Right cardiac atrium (tissue), 5 donors: ENCODE results near the gene ZNF639. TPM values are rescaled to one million over a fixed set of nuclear protein-coding genes. Genes with fewer than 3 reads are reported as not detected.

Experiments
- ATAC-seq, 2 donors: fragments of 200-7000 bp; cut with Tn5 transposase; one replicate each; pipeline versions ENCODE4 v1.8.0 to v1.9.1; 2020; ENCODE audit warnings: moderate library complexity in 2 of 2, mild to moderate bottlenecking in 1 of 2
- DNase-seq, 3 donors: peaks; one replicate each; pipeline ENCODE4 v3.0.0-alpha.2; 2020
- H3K27ac ChIP-seq: one replicate; pipeline ENCODE4 v1.5.1; 2013; ENCODE audit warnings: mild to moderate bottlenecking, low read length, control low read depth, moderate library complexity
- H3K27me3 ChIP-seq: one replicate; pipeline ENCODE4 v1.6.1; 2013; ENCODE audit not compliant: control insufficient read depth, insufficient read depth
- H3K4me1 ChIP-seq: one replicate; pipeline ENCODE4 v1.6.1; 2013; ENCODE audit warnings: low read length; ENCODE audit not compliant: control insufficient read depth, insufficient read depth
- H3K4me3 ChIP-seq: one replicate; pipeline ENCODE4 v1.5.1; 2013; ENCODE audit warnings: low read length, control low read depth
- H3K9me3 ChIP-seq: one replicate; pipeline ENCODE4 v1.6.1; 2013; ENCODE audit warnings: low read length; ENCODE audit not compliant: control insufficient read depth
- WGBS: extraction: QIAGEN DNeasy Blood & Tissue Kit; methylation state at CpG from one replicate; pipeline ENCODE4 v1.1.7; 2013; 5-methylcytosine and 5-hydroxymethylcytosine counted together
- intact Hi-C, 4 donors: fragments of 100-400 bp; cut with DNase I; formaldehyde crosslinking; loops; one replicate each; pipeline versions ENCODE4 v1.11.0 to v1.14.0; 2022 to 2023
- polyA plus RNA-seq: library from polyadenylated mRNA; stranded (reverse); fragments of 200-250 nt; gene quantifications from one replicate; pipeline ENCODE4 v1.2.3, GENCODE V29; 2013
- total RNA-seq, 4 donors: library from RNA; stranded (reverse); fragmentation: NEBNext Ultra II Directional; extraction: Animal tissue kit (Norgen Biotek cat#: 25700); gene quantifications; one replicate each; pipeline ENCODE4 v1.2.1, GENCODE V29; 2021
- donor health status: healthy with polysubstance abuse.
- donor health status: DM: no; HTN: yes; CAD: no.
- donor health status: DM: no; HTN: no; CAD: no.
- donor health status: DM: no; HTN: yes; CAD: no; lungs with severe emphysema.
- donor health status: DM: yes; HTN: yes; CAD: no.

ZNF639 gene
- total and polyA plus RNA-seq, 5 donors: 19.0 to 42.9 (median 33.1) TPM

DNA sequence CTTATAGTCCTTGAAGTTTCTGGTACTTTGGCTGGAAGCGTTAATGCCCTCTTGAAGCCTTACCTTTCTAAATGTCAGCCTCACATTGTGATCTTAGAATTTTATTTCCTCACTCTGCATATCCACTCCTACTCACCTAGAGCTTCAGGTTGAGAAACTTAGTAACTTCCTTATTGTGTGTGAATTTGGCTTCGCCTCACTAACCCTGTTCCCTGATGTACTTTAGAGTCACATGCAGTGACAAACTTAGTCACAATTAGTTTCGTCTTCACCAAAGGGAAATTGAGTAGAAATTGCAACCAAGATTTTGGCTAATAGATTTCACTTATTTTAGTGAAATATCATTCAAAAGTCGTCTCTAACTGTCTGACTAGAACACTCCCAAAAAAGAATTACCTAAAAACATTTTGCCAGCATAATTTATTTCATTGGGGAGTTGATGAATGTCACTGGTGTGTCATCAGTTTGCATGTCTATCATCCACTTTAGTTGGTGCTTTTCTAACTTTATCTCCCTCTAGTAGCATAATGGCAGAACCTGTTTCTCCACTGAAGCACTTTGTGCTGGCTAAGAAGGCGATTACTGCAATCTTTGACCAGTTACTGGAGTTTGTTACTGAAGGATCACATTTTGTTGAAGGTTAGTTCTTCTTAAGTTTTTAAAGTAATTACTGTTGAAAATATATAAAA is 25.6 kb downstream of the ZNF639 start:
- Histone ChIP-seq H3K9me3 (no peaks in the 10 kb centered on the region), H3K4me1 (no peaks in the 10 kb centered on the region), H3K4me3 (peak overlapping the region; percentile 79), H3K27ac (peak overlapping the region; percentile 13), H3K27me3 (no peaks in the 10 kb centered on the region)
- ATAC-seq (no peak), DNase-seq (no peak)
- intact Hi-C loops: loop anchor here in 1 of 4 donors (10.0 kb wide), 1 partner anchor 216 kb away; the partner anchor contains the start of gene ACTL6A
- 30% methylated on average over 5 of the region's 5 CpGs for WGBS

DNA sequence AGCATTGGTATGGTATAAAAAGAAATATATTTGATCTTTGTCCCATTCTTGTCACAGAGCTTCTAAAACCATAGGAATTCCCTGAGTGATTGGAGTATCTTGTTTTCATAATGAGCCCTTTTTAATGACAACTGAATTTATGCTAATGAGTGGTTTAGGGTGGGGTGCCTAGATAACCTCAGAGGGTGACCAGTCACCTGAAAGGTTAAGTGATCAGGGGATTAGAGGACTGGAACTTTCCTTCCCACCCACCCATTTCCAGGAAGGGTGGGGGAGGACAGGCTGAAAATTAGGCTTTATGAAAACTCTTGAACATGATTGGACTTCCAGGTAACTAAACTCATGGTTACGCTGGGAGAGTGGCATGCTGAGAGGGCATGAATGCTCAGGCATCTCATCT is 33.2 kb downstream of the ZNF639 start:
- no peak overlapping the region for H3K27ac ChIP-seq
- WGBS: 97% methylated on average over 1 of the region's 1 CpG
- DNase-seq (no peak), ATAC-seq (no peak)
- no peak overlapping the region for H3K4me3 ChIP-seq
- H3K4me1 ChIP-seq: no peaks in the 10 kb centered on the region
- H3K27me3 ChIP-seq: no peaks in the 10 kb centered on the region
- intact Hi-C loops: no loop called here
- no peaks in the 10 kb centered on the region for H3K9me3 ChIP-seq

DNA sequence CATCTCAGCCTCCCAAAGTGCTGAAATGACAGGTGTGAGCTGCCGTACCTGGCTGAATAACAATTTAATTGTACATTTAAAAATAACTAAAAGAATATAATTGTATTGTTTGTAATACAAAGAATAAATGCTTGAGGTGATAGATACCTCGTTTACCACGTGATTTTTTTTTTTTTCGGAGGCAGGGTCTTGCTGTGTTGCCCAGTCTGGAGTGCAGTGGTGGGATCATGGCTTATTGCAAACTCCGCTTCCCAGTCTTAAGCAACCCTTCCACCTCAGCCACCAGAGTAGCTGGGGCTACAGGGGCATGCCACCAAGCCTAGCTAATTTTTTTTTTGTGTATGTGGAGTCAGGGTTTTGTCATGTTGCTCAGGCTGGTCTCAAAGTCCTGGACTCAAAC is 40.5 kb downstream of the ZNF639 start:
- Histone ChIP-seq H3K4me1 (no peaks in the 10 kb centered on the region), H3K27me3 (no peaks in the 10 kb centered on the region), H3K9me3 (no peaks in the 10 kb centered on the region), H3K27ac (no peak overlapping the region), H3K4me3 (no peak overlapping the region)
- DNase-seq: no peak
- intact Hi-C loops: loop anchor here in 1 of 4 donors (10.0 kb wide), 1 partner anchor 221 kb away; no protein-coding TSS in a partner anchor
- 96% methylated on average over 5 of the region's 5 CpGs for WGBS
- ATAC-seq: no peak

DNA sequence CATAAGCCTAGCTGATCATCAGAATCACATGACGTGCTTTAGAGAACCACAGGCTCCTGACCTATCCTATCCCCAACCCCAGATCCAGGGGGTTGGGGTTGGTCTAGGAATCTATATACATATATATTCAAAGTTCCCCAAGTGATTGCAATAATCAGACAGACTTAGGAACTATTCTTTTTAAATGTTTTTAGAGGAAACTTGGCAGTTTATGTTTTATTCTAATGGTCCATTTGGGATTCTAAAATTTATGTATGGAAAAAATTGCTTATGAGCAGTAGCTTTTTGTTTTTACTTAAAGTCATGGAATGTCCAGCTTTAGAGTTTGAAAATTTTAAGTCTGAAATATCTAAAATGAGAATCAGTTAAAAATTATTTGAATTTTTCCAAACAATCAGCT is 46.8 kb downstream of the ZNF639 start:
- H3K4me3 ChIP-seq: no peak overlapping the region
- WGBS: 92% methylated on average over 1 of the region's 1 CpG
- H3K27ac ChIP-seq: no peak overlapping the region
- intact Hi-C loops: loop anchor here in 1 of 4 donors (10.0 kb wide), 1 partner anchor 215 kb away; no protein-coding TSS in a partner anchor
- DNase-seq (no peak), ATAC-seq (no peak)
- H3K4me1 ChIP-seq: no peaks in the 10 kb centered on the region
- no peaks in the 10 kb centered on the region for H3K27me3 ChIP-seq
- H3K9me3 ChIP-seq: no peaks in the 10 kb centered on the region

DNA sequence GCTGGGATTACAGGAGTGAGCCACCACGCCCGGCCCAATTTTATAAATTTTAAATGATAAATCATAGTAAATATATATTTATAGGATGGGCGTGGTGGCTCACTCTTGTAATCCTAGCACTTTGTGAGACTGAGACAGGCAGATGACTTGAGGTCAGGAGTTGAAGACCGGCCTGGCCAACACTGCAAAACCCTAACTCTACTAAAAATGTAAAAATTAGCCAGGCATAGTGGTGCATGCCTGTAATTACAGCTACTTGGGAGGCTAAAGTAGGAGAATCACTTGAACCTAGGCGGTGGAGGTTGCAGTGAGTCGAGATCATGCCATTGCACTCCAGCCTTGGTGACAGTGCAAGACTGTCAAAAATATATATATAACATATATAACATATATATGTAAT is 51.1 kb downstream of the ZNF639 start:
- Histone ChIP-seq H3K27ac (no peak overlapping the region), H3K4me1 (no peaks in the 10 kb centered on the region), H3K9me3 (no peaks in the 10 kb centered on the region), H3K4me3 (no peak overlapping the region), H3K27me3 (no peaks in the 10 kb centered on the region)
- no peak for DNase-seq
- ATAC-seq: no peak
- intact Hi-C loops: no loop called here
- WGBS: 98% methylated on average over 6 of the region's 6 CpGs

DNA sequence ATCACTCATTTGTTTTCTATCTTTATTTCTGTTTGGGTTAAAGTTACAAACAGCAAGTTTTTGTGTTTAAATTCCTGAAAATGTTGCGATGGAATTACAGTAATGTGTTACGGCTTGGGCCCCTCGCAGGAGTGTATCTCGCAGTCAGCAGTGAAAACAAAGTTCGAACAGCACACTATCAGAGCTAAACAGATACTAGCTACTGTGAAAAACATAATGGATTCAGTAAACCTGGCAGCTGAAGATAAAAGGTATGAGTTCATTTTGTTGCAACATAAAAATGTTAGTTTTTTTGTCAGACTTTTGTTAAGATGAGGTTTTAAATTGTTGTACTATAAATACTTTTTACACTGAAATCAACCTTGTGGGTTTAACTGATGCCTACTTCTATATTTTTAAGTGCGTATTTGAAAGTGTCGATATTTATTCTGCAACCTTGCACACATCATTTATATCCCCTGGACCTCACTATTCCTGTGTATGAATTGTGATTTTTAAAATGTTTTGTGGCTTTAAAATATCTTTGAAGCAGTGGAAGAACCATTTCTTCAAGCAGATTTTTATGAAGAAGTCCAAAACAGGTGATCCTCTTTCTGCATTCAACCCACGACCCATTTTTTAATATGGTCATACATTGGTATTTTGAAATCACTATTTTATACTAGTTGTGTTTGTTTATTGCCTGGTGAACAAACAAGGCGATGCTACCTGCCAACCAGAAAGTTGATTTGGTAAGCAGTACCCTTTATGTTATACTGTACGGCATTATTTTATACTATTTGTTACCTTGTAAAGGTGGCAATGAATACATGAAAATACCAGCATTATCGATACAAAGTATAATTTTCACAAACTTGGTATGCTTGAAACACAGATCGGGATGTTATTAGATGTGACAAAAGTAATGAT is 52.5 kb downstream of the ZNF639 start:
- no peak overlapping the region for H3K27ac ChIP-seq
- no peaks in the 10 kb centered on the region for H3K27me3 ChIP-seq
- no peak overlapping the region for H3K4me3 ChIP-seq
- no peaks in the 10 kb centered on the region for H3K4me1 ChIP-seq
- no peaks in the 10 kb centered on the region for H3K9me3 ChIP-seq
- DNase-seq (no peak), ATAC-seq (no peak)
- intact Hi-C loops: no loop called here
- WGBS: 89% methylated on average over 12 of the region's 12 CpGs

DNA sequence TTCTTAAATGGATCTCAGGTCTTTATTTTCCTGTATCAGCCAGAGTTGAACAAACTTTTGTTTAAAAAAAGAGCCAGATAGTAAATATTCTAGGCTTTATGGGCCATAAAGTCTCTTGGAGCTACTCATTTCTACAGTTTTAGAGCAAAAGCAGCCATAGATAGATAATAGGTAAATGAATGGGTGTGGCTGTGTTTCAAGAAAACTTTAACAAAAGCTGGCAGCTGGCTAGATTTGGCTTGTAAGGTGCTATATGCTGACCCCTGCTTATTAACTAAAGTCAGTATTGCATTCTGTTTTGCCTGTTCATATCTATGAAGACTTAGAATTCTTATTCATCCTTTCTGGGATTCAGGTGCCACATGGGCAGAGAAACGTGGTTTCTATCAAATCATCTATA is 53.6 kb downstream of the ZNF639 start:
- Histone ChIP-seq H3K9me3 (no peaks in the 10 kb centered on the region), H3K27ac (no peak overlapping the region), H3K4me3 (no peak overlapping the region), H3K4me1 (no peaks in the 10 kb centered on the region), H3K27me3 (no peaks in the 10 kb centered on the region)
- no peak for DNase-seq
- no peak for ATAC-seq
- 91% methylated on average over 1 of the region's 1 CpG for WGBS
- intact Hi-C loops: no loop called here

Other genes starting within 250 kb of the ZNF639 start
- gene PIK3CA, start 174.7 kb upstream of the ZNF639 start, total RNA-seq: 10 to 100 TPM; 20.7 to 22.3 (median 21.7) TPM
- 4.6 TPM for gene PIK3CA, start 174.7 kb upstream of the ZNF639 start, polyA plus RNA-seq
- 1 to 10 TPM; 1.1 to 1.4 (median 1.2) TPM for gene KCNMB3, start 71.9 kb upstream of the ZNF639 start, total RNA-seq
- gene KCNMB3, start 71.9 kb upstream of the ZNF639 start, polyA plus RNA-seq: 1.9 TPM
- 10 to 100 TPM; 65.1 to 95.5 (median 74.9) TPM for gene MFN1, start 24.7 kb downstream of the ZNF639 start, total RNA-seq
- 20.9 TPM for gene MFN1, start 24.7 kb downstream of the ZNF639 start, polyA plus RNA-seq
- gene GNB4, start 128.4 kb downstream of the ZNF639 start, total RNA-seq: 10 to 100 TPM; 14.8 to 67.3 (median 17.3) TPM
- 10.5 TPM for gene GNB4, start 128.4 kb downstream of the ZNF639 start, polyA plus RNA-seq
- gene ACTL6A, start 239.9 kb downstream of the ZNF639 start, total RNA-seq: 10 to 100 TPM; 16.1 to 25.0 (median 19.7) TPM
- 24.1 TPM for gene ACTL6A, start 239.9 kb downstream of the ZNF639 start, polyA plus RNA-seq